ENCODE data around the gene CCDC124.
"Not testable (repeated sequence)": the region's sequence is repeated elsewhere in the genome, so short reads cannot be mapped to it uniquely, and the experiment has no call there.

Gene CCDC124, protein sequence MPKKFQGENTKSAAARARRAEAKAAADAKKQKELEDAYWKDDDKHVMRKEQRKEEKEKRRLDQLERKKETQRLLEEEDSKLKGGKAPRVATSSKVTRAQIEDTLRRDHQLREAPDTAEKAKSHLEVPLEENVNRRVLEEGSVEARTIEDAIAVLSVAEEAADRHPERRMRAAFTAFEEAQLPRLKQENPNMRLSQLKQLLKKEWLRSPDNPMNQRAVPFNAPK

DNA sequence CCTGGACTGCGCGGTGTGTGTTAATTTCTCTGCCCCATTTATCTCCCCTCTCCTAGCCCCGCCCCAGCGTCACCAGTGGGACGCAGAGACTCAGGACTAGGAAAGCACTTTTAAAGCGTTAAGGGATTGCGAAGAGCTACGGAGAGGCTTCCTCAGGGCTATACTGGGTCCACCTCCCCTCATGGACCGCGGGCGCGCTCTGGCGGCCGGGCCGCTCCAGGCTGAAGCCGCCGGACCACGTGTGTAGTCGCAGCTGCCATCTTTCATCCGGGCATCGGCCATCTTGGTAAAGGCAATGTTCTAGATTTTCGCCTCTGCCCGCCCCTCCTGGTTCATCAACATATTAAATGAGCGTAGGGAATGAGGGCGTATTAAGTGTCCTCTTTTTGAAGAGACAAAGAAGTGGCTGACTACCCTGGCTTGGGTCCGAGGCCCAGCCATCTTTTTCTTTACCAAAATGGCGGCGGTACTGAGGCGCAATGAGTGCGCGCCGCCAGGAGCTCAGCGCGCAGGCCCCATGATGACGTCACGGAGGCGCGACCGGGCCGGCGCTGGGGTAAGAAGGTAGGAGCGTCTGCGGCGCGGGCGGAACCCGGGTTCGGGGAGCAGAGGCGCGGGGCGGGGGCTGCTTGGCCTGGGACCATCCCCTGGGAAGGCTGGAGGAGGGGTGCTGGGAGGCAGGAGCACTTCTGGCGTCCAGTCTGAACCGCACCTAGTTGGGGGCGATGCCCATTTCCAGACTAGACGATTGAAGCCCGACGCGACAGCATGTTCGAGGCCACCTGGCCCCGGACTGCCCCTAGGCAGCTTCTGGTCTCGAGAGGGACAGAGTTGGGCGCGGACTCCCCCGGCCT is at the start of gene CCDC124:
Gene CCDC124 (plus strand): TSS at position 531 of the 854 bp plus-strand sequence. CDS start 3,406 bp downstream, outside the sequence.
- DNase-seq (ENCODE audit: low spot score), result peak; percentile 93

DNA sequence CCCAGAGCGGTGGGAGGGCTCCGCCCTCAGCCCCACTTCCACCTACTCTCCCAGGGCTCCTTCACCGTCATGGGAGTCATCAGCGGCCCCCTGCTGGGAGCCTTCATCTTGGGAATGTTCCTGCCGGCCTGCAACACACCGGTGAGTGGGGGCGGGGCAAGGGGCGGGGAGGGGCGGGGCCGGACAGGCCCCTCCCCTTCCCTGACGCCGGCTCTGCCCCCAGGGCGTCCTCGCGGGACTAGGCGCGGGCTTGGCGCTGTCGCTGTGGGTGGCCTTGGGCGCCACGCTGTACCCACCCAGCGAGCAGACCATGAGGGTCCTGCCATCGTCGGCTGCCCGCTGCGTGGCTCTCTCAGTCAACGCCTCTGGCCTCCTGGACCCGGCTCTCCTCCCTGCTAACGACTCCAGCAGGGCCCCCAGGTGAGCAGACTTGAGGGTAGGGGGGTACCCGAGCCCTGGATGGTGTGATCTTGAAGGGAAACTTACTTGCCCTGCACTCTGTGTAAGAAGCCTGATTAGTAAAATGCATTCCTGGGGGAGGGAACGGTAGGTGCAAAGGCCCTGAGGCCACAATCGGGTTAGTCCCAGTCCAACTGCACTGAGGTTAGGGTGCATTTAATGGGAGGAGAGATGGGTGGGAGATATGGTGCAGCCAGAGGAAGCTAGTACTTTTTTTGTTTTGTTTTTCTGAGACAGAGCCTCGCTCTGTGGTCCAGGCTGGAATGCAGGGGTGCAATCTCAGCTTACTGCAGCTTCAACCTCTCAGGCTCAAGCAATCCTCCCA is 49.0 kb upstream of the CCDC124 start:
- no peak for DNase-seq (ENCODE audit: low spot score)

DNA sequence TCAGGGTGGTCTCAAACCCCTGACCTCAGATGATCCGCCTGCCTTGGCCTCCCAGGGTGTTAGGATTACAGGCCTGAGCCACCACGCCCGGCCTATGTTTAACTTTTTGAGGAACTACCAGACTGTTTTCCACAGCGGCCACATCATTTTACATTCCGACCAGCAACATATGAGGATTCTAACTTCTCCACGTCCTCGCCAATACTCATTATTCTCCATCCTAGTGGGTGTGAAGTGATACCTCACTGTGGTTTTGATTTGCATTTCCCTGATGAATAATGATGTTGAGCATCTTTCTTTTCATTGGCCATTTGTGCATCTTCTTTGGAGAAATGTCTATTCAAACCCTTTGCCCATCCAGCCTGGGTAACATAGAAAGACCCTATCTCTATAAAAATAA is 46.3 kb upstream of the CCDC124 start:
- DNase-seq (ENCODE audit: low spot score), result no peak

DNA sequence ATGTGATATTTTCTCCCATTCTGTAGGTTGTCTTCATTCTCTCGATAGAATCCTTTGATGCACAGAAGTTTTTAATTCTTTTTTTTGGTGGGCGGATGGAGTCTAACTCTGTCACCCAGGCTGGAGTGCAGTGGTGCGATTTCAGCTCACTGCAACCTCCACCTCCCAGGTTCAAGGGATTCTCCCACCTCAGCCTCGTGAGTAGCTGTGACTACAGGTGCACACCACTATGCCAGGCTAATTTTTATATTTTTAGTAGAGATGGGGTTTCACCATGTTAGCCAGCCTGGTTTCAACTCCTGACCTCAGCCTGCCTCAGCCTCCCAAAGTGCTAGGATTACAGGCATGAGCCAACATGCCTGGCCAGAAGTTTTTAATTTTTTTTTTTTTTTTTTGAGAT is 45.6 kb upstream of the CCDC124 start:
- not testable (repeated sequence) for DNase-seq (ENCODE audit: low spot score)

DNA sequence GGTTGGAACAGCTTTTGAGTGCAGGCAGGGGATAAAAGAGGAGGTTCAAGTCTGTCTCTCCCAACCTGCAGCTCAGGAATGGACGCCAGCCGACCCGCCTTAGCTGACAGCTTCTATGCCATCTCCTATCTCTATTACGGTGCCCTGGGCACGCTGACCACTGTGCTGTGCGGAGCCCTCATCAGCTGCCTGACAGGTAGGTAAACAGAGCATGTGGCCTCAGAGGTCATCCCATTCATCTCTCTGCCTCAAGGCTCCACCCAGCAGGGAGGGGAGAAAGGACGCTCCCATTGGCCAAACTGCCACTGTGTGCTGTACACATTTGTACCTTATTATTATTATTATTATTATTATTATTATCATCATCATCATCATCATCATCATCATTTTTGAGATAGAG is 44.6 kb upstream of the CCDC124 start:
- no peak for DNase-seq (ENCODE audit: low spot score)

DNA sequence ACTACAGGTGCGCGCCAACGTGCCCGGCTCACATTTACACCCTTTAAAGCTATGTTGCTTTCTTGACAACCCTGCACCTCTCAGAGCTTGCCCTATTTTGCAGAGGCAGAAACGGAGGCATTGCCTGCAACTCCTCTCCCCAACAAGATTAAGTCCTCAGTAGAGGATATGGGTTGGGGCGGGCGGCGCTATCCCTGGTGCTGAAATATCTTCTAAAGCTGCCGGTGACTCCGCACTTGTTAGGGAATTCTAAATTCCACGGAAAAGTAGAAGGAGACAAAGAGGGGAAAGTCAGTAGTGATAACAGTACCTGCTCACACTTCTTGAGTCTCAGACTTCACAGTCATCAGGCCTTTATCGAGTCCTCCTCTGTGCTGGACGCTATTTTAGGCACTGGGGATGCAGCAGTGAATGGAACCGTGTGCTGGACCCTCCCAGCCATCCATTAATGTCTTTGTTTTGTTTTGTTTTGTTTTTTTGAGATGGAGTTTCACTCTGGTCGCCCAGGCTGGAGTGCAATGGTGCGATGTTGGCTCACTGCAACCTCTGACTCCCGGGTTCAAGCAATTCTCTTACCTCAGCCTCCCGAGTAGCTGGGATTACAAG is 43.1 kb upstream of the CCDC124 start:
- no peak for DNase-seq (ENCODE audit: low spot score)

DNA sequence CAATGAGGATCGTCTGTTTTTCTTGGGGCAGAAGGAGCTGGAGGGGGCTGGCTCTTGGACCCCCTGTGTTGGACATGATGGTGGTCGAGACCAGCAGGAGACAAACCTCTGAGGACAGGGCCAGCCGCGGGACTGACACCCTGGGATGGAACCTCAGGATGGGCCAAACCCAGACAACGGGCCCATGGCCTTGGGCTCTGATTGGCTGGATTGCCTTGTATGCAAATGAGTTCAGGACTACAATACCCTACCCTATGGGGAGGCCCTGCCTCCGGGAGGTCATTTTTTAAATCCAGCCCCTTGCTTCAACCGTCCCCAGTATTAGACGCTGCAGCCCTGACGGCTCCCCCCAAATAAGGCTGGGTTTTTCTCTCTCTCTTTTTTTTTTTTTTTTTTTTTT is 39.0 kb upstream of the CCDC124 start:
- DNase-seq (ENCODE audit: low spot score), result no peak

DNA sequence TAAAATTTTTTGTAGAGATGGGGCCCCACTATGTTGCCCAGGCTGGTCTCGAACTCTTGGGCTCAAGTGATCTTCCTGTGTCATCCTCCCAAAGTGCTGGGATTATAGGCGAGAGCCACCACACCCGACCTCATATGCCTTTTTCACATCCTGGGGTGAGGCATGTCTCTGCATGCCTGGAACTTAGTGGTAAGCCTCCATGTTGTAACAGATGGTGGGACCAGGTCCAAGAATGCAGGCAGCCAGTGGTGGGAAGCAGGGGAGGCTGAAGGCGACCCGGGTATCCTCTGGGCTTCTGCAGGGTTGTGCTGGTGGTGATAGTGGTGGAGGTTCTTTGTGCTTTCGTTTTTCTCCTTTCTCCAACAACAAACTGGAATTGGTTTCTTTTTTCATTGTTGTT is 30.1 kb upstream of the CCDC124 start:
- DNase-seq (ENCODE audit: low spot score), result no peak

DNA sequence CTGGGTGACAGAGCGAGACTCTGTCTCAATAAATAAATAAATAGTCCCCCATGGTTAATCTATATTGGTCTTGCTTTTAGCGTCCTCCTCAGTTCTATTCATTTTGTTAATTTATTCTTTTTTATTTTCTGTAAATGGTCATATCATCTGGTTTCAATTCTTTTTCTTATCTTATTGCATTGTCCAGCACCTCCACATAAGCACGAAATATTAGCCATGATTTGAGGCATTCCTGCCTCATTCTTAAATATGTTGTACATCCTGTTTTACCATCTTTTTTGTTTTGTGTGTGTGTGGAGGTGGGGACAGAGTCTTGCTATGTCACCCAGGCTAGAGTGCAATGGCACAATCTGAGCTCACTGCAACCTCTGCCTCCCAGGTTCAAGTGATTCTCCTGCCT is 24.6 kb upstream of the CCDC124 start:
- DNase-seq (ENCODE audit: low spot score), result no peak

DNA sequence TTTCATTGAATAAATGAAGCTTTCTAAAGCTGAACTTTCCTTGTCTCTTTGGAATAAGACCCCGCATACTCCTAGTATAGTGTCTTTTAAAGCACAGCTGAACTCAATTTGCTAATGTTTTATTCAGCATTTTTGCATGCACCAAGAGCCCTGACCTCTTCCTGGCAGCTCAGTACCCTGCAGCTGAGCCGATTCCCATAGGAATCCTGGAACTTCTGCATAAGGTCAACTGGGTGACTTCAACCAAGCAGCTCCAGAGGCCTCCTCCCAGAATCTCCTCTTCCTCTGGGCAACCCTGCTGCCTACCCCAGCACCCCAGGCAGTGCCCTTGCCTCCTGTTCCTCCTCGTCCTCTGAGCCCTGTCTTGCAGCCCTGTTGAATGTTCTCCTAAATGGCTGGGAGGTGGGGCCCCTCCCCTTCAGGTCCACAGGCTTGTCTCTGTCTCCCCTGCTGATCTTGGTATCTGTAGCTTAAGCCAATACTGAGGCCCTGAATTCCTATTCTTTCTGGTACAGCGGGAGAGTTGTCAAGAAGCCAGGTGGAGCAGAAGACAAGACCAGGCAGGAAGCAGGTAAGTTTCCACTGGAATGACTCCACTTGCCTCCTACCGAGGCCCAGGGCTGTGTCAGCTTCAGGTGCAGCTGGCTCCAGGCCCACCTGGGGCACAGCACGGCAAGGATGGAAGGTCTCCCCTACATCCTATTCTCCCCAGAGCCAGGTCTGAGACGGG is 23.6 kb upstream of the CCDC124 start:
- no peak for DNase-seq (ENCODE audit: low spot score)

DNA sequence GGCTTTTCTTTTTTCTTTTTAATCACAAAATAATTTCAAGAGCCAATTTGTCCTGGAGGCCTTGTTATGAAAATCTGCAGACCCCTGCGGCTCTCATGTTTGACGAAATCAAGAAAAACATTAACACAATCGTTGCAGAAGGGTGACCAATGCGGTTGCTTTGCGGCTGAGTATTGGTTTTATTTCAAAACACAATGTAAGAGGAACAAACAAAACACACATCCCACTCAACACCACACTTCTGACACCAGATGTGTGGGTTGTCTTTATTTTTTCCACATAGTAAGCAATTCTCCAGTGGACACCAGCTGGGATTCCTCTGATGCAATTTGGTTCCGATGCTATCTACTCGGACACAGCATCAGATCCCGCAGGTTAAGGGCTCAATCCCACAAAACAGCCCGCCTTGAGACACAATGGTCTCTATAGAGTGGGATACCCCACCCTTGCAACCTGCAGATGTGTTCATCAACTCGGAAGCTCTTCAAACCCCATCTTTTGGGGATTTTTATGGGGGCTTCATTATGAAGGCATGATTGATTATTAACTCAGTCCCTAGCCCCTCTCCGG is 21.9 kb upstream of the CCDC124 start:
- DNase-seq (ENCODE audit: low spot score), result no peak

DNA sequence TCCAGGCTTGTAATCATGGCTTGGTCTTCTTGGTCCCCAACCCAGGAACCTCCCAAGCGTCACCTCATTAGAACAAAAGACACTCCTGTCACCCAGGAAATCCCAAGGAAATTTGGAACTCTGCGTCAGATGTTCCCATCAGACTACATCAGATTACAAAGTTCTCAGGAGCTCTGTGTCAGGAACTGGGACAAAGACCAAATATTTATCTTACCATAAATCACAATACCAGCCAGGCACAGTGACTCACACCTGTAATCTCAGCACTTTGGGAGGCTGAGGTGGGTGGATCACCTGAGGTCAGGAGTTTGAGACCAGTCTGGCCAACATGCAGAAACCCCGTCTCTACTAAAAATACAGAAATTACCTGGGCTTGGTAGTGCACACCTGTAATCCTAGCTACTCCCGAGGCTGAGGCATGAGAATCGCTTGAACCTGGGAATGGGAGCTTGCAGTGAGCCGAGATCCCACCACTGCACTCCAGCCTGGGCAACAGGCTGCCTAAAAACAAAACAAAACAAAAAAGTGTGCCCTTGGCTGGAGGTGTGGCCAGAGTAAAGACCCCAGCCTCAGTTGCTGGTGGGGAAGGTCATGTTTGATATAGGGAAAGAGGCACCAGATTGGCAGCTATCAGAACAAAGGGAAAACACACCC is 16.7 kb upstream of the CCDC124 start:
- no peak for DNase-seq (ENCODE audit: low spot score)

DNA sequence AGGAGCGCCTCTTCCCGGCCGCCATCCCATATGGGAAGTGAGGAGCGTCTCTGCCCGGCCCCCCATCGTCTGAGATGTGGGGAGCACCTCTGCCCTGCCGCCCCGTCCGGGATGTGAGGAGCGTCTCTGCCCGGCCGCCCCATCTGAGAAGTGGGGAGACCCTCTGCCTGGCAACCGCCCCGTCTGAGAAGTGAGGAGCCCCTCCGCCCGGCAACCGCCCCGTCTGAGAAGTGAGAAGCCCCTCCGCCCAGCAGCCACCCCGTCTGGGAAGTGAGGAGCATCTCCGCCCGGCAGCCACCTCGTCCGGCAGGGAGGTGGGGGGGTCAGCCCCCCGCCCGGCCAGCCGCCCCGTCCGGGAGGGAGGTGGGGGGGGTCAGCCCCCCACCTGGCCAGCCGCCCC is 14.7 kb upstream of the CCDC124 start:
- DNase-seq (ENCODE audit: low spot score), result not testable (repeated sequence)

DNA sequence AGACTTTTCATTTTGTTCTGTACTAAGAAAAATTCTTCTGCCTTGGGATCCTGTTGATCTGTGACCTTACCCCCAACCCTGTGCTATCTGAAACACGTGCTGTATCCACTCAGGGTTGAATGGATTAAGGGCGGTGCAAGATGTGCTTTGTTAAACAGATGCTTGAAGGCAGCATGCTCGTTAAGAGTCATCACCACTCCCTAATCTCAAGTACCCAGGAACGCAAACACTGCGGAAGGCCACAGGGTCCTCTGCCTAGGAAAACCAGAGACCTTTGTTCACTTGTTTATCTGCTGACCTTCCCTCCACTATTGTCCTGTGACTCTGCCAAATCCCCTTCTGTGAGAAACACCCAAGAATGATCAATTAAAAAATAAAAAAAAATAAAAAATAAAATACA is 13.7 kb upstream of the CCDC124 start:
- not testable (repeated sequence) for DNase-seq (ENCODE audit: low spot score)

DNA sequence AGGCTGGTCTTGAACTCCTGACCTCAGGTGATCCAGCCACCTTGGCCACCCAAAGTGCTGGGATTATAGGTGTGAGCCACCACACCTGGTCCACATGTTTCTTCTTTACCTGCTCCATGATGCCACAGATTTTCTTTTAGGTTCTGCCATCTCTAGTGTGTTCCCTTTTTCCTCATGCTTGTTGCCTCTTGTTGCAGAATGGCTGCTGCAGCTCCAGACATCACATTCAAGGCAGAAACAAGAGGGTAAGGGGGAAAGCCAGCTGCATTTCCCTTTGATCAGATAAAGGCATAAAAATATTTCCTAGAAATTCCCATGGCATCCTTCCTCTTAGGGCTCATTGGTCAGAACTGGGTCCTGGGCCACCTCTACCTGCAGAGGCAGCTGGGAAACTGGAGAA is 12.3 kb upstream of the CCDC124 start:
- no peak for DNase-seq (ENCODE audit: low spot score)

DNA sequence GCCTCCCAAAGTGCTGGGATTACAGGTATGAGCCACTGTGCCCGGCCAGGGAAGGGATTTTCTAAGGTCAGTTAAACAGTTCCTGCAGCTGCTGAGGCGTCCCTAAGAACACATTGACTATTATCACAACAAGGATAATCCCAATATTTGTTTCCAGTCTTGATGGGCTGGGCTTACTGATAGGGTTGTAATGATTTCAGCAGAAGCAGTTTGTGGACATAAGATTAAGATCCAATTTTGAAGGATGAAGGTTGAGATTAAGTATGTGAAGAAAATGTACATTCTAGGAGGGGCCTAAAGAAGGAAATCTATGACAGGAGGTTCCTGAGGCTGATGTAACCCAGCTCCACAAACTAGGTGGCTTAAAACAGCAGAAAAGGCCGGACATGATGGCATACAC is 10.7 kb upstream of the CCDC124 start:
- no peak for DNase-seq (ENCODE audit: low spot score)

DNA sequence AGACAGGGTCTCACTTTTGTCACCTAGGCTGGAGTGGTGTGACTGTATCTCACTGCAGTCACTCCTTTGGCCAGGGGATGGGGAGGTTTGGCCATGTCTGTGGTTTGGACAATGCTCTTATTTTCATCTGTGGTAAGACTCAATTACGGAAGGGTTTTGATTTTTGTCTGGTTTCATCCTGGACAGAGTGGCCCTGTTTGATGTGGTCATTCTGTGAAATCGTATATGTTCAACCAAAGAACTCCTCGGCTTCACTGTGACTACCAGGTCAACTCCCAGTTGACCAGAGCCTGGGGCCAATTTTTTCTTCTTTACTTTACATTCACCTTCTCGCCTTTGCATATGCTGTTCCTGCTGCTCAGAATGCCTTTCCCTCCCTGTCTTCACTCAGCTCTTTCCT is 6.8 kb upstream of the CCDC124 start:
- no peak for DNase-seq (ENCODE audit: low spot score)

DNA sequence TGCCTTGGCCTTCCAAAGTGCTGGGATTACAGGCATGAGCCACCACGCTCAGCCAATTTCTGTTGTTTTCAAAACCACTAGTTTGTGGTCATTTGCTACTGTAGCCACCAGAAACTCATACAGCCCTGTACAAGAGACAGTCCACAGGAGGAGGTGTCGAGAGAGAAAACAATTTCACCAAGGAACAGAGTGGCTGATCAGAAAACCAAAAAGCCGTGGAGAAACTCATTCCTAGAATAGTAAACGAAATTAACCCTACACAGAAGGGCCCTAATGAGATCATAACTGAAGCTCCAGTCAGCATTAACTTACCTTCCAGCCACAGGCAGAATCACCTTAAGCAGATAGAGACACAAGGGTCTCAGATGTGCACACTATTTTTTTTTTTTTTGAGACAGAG is 3.8 kb upstream of the CCDC124 start:
- DNase-seq (ENCODE audit: low spot score), result no peak

DNA sequence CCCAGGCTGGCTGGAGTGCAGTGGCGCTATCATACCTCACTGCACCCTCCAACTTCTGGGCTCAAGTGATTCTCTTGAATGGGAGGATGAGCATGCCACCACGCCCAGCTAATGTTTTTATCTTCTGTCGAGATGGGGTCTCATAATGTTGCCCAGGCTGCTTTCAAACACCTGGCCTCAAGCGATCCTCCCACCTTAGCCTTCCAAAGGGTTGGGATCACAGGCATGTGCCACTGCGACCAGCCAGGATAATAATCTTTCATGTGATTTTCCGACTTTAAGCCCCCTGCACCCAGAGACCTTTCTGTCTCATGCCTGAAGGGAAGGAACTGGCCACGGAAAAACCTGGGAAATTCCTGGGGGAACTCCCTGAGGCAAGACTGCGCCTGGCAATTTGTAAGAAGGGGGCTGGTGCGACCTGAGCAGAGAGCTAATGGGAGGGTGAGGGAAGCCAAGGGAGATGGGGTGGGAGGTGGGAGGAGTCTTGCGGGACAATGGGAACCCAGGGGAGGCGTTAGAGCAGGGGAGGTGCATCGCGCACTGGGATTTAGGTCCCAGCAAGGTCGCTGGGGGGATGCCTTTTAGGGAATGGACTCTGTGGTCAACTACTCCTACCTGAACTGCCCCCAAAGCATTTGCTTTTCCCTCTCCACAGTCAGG is 1.2 kb upstream of the CCDC124 start:
- DNase-seq (ENCODE audit: low spot score), result no peak

DNA sequence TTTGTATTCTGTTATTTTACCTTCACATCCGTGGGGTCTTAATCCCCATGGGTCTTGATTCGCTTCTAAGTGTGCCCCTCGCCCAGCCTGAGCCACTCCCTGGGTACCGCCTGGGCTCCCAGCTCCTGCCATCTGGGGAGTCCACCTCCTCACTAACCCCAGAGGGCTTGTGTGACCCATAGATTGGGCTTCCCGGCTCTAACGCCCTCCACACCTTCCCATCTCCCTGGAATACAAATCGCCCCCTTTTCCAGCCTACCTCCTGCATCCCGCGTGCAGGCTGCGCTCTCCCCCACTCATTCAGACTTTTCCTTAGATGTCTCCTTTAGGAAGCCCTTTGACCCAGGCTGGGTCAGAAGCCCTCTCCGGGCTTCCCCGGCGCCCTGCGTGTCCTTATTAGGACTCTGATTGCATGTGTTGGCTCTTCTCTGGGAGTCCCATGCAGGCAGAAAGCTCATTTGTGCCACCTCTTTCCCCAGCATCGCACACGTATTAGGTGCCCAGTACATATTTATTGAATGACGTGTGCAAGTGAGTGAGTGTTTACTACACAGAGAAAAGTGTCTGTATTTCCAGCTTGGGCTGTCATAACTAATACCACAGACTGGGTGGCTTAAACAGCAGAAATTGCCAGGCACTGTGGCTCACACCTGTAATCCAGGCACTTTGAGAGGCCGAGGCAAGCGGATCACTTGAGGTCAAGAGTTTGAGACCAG is 757 bp downstream of the CCDC124 start:
- no peak for DNase-seq (ENCODE audit: low spot score)
